GM21528 (cell line): ENCODE measurements around the gene NR1D1.
A peak's percentile ranks its signal among the peaks of the same experiment; 100 is the strongest.

ENCODE experiments used
- ATAC-seq: cut with Tn5 transposase; IDR thresholded peaks from one replicate; pipeline ENCODE4 v1.9.1; 2021; ENCODE audit warnings: mild to moderate bottlenecking, moderate library complexity; ENCODE audit not compliant: unreplicated experiment, low FRiP score

NR1D1 gene

DNA sequence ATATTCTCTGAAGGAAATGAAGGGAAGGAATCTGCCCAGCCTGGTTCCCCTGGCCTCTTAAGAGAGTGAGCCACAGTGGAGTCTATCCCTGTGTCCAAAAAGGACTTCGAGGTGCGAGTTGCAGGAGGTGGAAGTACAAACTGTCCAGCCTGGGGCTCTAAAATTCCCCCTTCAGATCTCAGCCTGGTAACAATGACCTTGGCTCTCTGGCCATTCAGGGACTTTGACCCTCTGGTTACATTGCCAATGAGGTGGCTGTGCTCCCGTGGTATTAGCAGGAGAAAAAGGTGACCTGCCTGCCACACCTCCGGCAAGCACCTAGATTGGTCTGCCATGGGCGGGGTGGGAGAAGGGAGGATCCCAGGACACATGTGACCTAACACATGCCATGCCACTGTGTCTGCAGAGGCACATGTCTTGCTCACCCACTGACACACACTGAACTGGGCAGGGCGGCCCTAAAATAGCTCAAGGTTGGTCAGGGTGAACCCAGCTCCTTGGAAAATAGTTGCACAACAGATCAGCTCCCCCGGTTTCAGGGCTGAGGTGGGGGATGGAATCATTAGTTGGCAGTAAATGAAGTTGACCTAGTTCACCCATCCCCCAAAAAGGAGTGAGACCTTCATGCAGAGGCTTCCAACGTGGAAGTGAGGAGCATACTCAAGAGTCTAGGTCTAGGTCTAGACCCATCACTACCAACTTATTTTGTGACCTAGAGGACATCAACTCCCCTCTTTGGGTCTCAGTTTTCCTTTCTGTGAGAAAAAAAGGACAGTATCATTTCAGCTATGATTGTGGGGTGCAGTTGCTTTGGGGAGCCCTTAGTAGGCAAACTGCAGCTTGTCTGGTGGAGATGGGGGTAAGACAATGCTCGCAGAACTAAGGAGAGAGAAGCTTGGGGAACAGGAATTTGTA lies 2.2 kb downstream of the NR1D1 start:
- no peak for ATAC-seq

DNA sequence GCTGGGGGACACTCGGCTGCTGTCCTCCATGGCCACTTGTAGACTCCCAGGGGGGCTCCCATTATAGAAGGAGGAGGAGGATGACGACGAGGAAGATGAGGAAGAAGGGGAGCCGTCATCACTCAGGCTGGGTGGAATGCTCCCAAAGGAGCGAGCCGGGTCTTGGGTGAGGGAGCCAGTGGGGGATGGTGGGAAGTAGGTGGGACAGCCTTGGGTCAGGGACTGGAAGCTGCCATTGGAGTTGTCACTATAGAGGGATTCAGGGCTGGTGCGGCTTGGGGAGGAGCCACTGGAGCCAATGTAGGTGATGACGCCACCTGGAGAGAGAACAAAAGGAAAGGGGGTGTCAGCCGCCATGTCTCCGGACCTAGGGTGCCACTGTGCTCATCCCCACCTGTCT lies 3.3 kb downstream of the NR1D1 start:
- no peak for ATAC-seq

DNA sequence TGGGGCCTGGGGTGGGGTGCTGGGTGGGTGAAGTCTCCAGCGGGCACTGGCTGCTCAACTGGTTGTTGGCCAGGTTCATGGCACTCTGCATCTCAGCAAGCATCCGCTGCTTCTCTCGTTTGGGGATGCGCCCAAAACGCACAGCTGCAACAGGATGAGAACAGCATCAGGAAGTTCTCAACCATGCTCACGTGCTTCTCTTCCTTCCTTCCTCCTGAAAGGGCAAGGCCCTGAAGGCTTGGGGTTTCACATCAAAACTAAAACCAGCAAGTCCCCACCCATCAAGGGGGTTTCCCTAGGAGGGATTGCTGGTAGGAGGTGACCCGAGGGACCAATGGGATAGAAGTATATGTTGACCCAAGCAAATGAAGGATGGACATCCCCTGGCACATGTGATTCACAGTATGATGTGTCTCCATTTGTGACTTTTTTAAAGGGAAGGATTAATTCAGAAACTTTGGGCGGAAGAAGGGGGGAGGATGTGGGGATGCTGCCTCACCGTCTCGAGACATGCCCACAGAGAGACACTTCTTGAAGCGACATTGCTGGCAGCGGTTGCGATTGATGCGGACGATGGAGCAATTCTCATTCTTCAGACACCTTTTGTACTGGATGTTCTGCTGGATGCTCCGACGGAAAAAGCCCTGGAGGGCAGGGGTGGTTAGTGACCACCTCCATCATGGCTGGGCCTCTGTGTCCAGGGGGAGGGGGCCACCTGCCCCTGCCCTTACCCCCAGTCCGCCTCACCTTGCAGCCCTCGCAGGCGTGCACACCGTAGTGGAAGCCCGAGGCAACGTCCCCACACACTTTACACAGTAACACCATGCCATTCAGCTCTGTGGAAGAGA lies 4.2 kb downstream of the NR1D1 start:
- ATAC-seq = peak; percentile 61

DNA sequence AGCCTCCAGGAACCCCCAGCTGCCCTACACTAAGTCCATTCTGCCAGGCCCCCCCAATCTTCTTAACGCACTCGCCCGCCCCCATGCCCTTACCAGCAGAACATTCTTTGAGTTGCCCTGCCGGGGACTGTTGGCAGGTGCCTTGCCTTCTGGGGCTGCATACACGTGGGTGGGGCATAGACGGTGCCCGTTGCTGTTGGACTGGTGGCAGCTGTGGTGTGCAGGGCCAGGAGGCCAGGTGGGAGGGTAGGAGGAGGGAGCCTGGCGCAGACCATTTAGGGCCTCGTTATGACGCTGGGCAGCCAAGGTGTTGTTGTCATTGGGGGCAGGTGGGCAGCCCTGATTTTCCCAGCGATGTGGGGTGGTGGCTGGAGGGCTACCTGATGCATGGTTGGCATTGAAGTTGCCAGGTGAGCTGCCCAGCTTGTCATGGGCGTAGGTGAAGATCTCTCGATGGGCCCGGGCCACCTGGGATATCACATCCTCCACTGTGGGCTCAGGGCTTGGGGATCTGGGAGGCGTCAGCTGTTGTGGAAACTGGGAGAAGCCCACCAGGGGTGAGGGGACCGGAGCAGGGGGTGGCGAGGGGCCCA lies 4.9 kb downstream of the NR1D1 start:
- ATAC-seq = no peak

DNA sequence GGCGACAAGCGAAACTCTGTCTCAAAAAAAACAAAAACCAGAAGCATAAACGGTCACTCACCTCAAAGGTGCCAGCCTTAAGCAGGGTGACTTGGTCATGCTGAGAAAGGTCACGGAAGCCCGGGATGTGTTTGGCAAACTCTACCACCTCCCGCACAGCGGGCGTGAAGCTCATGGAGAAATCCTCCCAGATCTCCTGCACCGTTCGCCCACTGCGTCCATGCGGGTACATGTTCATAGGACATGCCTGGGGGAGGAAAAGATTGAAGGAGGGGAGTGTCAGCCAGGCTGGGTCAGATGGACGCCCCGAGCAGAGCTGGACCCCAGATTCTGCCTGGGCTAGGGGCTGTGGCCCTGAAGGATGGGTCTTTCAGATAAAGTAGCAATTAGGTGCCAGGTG lies 5.5 kb downstream of the NR1D1 start:
- ATAC-seq = no peak

DNA sequence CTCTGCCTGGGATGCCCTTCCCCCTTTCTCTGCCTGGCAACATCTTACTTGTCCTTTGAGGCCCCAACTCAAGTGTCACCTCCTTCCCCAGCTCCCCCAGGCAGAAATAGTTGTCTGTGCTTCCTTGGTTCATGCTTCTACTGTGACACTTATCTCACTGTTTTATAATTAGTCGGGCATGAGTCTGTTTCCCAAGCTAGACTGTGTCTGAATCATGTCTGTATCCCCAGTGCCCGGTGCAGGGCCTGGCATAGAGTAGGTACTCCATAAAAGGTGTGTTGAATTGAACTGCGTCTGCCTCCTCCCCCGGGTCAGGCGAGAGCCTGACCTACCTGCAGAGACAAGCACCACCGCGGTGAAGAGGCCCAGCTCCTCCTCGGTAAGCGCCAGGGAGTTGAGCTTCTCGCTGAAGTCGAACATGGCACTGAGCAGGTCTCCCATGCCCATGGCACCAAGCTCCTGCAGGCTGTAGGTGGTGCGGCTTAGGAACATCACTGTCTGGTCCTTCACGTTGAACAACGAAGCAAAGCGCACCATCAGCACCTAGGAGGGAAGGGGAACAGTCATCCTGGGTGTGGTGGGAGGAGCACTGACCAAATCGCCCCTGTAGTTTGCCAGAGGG lies 6.7 kb downstream of the NR1D1 start:
- no peak for ATAC-seq

DNA sequence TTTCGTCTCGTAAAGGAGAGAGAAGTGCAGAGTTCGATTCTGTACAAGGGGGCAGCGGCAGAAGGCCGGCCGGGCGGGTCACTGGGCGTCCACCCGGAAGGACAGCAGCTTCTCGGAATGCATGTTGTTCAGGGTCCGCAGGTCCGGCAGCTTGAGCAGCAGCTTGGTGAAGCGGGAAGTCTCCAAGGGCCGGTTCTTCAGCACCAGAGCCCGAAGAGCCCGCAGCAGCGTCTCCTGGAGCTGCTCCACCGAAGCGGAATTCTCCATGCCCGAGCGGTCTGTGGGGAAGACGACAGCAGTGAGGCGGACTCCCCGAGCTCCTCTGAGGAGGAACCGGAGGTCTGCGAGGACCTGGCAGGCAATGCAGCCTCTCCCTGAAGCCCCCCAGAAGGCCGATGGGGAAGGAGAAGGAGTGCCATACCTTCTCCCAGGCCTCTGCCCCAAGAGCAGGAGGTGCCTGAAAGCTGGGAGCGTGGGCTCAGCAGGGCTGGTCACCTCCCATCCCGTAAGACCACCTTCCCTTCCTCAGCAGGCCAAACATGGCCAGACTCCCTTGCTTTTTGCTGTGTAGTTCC lies 7.3 kb downstream of the NR1D1 start:
- ATAC-seq = no peak

DNA sequence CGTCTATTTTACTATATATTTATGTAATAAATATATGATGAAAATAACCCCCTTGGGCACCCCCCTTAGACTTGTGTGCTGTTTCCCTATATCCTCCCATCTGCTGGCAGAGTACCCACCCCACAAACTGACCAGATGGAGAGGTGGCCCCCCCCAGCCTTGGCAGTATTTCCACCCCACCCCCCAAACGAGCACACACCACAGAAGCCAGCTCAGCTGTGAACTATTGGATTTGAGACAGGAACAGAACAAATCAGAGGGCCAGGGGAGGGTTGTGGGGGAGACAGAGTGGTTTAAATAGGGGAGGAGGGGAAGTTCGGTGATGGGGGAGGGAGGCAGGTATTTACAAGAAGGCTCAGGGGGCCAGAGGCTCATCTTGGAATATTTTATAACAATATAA lies 7.8 kb downstream of the NR1D1 start:
- no peak for ATAC-seq

DNA sequence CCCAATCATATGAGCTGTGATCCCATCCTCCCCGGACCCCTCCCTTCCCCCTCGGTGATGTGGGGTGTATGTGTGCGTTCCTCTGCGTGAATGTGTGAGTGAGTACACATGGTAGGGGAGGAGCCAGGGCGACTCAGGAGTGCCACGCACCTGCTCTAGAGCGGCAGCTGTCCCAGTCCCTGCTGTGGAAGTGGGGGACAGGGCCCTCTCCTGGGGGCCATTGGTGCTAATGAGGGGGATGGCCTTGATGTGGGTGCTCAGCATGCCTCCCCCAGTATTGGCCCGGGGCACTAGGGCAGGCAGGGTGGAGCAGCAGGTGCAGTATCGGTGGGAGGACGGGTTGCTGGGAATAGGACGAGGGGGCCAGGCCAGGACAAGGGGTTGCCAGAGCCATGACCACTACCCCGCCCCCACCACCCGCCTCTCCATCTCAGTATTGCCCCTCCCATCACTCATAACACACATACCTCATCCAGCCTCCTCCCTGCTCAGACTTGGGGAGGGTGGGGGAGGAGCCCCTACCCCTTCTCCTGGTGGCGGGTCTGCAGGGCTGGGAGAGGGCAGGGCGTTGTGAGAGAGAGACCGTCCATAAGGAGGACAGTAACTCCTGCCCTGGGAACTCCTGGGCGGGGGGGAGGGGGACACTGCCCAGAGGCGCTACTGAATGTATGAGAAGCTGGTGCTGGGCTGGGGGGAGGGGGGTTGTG lies 8.5 kb downstream of the NR1D1 start:
- no peak for ATAC-seq

DNA sequence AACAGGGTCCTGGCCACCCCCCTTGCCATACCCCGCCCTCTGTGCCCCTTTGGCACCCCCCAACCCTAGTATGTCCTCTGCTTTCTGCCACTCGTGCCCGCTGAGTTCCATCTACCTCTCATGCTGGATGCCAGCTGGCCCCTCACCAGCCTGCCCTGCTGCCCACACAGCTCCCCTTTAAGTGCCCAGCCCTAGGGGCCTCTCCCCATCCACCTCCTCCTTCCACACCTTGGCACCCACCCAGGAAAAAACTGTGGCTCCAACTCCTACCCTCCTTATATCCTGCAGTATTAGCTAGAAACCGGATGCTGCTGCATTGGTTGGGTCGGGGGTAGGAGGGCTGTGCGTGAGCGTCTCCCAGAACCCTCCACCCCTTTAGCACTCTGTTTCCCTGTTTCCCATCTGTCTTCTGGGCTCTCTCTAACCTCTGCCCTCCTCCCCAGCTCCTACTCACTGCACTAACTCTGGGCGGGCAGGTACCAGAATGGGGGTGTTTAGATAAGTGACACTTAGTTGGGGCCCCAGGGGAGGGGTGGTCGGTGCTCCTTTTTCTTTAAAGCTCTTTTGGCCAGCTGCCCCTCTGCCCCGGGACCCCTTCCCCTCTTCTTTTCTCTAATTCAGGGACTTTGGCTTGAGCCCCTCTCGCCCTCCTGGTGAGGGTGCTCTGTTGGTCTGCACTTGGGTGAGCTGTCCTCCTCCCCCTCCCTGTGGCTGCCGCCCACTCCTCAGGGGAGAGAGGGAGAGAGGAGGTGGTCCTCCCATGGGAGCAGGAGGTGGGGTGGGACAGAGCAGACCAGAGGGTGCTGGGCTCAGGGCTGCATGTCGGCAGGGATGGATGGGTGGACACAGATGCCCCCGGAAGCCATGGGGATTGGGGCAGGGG lies 9.9 kb downstream of the NR1D1 start:
- ATAC-seq = no peak

DNA sequence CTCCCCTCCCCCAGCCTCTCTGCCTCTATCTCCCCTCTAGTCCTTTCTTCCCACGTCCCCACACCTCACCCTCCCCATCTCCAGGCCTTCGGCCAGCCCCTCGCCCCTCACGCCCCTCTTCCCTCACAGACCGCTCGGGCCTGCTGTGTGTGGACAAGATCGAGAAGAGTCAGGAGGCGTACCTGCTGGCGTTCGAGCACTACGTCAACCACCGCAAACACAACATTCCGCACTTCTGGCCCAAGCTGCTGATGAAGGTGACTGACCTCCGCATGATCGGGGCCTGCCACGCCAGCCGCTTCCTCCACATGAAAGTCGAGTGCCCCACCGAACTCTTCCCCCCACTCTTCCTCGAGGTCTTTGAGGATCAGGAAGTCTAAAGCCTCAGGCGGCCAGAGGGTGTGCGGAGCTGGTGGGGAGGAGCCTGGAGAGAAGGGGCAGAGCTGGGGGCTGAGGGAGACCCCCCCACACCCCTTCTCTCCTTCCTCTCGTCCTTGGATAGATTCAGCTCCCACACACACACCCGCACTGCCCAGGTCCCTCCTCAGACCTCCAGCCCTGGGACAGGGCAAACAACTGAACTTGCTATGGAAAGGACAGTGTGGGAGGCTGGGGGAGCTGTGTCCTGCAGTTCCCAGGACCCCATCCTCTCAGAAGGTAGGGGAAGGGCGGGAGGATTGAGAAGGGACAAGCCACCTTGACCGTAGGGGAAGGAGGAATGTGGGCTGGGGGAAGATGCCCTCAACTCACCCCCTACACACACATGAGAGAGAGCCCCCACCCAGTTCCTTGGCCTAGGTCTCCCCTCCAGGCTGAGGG lies 11.1 kb downstream of the NR1D1 start:
- no peak for ATAC-seq

DNA sequence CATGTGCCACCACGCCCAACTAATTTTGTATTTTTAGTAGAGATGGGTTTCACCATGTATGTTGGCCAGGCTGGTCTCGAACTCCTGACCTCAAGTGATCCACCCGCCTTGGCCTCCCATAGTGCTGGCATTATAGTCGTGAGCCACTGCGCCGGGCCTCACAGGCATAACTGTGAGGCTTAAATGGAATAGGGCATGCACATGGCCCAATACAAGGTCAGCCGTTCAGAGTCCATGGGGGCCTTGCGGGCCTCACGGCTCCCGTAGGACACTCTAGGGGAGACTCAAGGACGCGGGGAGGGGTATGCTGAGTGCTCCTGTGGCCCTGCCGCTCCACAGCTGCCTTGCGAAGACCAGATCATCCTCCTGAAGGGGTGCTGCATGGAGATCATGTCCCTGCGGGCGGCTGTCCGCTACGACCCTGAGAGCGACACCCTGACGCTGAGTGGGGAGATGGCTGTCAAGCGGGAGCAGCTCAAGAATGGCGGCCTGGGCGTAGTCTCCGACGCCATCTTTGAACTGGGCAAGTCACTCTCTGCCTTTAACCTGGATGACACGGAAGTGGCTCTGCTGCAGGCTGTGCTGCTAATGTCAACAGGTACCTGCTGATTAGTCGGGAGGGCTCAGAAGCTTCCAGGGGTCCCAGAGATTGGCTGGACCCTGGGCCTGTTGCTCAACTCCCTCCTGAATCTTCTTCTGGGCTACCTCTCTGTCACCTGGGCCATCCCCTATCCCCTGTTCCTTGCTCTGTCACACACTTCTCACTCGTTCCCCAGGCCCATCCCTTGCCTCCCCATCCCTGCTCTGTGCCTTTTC lies 12.3 kb downstream of the NR1D1 start:
- no peak for ATAC-seq

DNA sequence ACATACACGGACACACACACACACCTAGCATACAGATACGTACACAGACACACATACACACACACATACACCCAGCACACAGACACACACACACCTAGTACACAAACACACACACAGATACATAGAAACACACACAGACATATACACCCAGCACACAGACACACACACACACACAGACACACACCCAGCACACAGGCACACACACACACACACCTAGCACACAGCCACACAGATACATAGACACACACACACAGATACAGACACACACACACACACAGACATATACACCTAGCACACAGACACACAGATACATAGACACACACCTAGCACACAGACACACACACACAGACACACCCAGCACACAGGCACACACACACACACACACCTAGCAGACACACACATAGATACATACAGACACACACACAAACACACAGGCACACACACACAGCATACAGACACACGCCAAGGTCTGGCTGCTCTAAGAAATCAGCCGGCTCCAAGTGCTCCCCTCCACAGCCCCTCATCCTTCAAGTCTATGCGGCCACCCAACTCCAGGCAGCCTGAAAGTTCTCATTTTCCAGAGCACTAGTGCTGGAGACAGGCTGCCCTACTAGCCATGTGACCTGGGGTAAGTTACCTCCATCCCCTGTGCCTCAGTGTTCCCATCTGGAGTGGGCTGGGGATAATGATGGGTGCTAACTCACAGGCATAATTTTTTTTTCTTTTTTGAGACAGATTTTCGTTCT lies 13.2 kb downstream of the NR1D1 start:
- ATAC-seq = no peak

DNA sequence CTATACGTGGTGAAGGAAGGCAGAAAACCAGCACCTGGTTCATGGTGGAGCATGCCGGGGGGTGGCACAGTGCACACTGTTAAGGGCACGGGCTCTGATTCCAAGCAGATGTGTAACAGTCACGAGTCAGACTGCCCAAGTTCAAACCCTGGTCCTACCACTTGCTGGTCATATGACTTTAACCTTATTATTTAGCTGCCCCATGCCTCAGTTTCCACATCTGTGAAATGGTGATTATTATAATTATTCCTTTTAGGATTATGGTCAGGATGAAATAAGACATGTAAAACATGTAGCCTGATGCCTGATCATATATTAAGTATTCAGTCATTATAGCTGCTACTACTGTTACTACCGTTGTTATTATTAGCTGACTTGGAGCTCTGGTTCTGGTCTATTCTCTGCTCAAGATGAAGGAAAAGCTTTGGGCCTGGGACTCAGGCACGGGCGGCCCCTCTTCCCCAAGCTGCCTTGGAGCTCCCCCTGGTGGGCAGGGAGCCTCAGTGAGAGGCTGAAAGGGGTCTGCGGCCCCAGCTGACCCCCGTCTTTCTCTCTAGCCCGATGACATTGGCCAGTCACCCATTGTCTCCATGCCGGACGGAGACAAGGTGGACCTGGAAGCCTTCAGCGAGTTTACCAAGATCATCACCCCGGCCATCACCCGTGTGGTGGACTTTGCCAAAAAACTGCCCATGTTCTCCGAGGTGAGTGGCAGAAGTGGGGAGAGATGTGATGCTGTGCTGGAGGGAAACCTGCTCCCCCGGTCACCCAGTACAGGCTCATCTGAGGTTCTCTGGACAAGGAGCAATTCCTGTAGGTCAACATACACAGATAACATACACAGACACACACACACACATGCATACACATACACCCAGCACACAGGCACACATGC lies 14.0 kb downstream of the NR1D1 start:
- no peak for ATAC-seq

DNA sequence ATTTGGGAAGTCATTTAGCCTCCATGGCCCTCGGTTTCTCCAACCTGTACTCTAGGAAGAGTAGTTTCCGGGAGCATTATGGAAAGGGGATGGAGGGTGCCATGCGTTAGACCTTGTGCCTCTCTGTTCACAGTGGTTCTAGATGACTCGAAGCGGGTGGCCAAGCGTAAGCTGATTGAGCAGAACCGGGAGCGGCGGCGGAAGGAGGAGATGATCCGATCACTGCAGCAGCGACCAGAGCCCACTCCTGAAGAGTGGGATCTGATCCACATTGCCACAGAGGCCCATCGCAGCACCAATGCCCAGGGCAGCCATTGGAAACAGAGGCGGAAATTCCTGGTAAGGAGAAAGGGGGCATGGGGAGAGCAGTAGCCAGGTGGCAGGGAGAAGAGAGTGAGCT lies 15.9 kb downstream of the NR1D1 start:
- no peak for ATAC-seq

DNA sequence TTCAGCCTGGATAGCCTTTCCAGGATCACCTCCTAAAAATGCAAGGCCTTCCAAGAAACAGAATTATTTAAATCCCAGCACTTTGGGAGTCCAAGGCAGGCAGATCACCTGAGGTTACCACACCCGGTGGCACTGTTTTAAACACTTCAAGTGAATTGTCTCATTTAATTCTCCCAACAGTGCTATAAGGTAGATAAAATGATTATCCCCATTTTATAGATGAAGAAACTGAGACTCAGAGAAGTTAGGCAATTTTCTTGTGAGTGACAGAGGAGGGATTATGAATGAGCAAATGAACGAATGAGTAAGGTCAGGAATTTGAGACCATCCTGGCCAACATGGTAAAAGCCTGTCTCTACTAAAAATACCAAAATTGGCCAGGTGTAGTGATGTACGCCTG lies 20.8 kb downstream of the NR1D1 start:
- ATAC-seq = no peak
